NCI-H2081 (cell line): ENCODE measurements around the gene TJP1.
"Not testable (repeated sequence)": the region's sequence is repeated elsewhere in the genome, so short reads cannot be mapped to it uniquely, and the experiment has no call there.

Source experiments
- DNase-seq, 2 experiments: peaks; one replicate each; lab custom pipeline; 2025; lab: John Stamatoyannopoulos, UW

TJP1 gene

GRCh38 chr15:29664406-29664805, 157.9 kb downstream of the TJP1 start:
- DNase-seq = no peak

GRCh38 chr15:29657476-29657817, 164.8 kb downstream of the TJP1 start:
- DNase-seq = not testable (repeated sequence)

GRCh38 chr15:29656636-29657475, 165.4 kb downstream of the TJP1 start:
- DNase-seq = no peak

- no peak for DNase-seq
Observed at GRCh38 chr15:29652595-29652994, 169.7 kb downstream of the TJP1 start.

GRCh38 chr15:29651476-29652233, 170.6 kb downstream of the TJP1 start:
- DNase-seq = no peak
